Sigmoid colon (tissue), 4 donors: Measurements from ENCODE around the gene MIEF2.

ENCODE experiments used
- POLR2AphosphoS5 ChIP-seq, 4 donors: sonication (generic); formaldehyde crosslinking; IDR thresholded peaks; one replicate each; pipeline ENCODE4 v1.6.1; 2017; ENCODE audit warnings: antibody characterized with exemption in 4 of 4
- TF ChIP-seq, protein P1 (sequence below), 4 experiments: fragments of 450-650 bp in 3 of 4; fragments of 200-600 bp in 1 of 4; IDR thresholded peaks; one replicate each; pipeline ENCODE4 v1.5.1; 2016 to 2019; ENCODE audit warnings: antibody characterized with exemption in 4 of 4, mild to moderate bottlenecking in 3 of 4, moderate library complexity in 2 of 4

DNA sequence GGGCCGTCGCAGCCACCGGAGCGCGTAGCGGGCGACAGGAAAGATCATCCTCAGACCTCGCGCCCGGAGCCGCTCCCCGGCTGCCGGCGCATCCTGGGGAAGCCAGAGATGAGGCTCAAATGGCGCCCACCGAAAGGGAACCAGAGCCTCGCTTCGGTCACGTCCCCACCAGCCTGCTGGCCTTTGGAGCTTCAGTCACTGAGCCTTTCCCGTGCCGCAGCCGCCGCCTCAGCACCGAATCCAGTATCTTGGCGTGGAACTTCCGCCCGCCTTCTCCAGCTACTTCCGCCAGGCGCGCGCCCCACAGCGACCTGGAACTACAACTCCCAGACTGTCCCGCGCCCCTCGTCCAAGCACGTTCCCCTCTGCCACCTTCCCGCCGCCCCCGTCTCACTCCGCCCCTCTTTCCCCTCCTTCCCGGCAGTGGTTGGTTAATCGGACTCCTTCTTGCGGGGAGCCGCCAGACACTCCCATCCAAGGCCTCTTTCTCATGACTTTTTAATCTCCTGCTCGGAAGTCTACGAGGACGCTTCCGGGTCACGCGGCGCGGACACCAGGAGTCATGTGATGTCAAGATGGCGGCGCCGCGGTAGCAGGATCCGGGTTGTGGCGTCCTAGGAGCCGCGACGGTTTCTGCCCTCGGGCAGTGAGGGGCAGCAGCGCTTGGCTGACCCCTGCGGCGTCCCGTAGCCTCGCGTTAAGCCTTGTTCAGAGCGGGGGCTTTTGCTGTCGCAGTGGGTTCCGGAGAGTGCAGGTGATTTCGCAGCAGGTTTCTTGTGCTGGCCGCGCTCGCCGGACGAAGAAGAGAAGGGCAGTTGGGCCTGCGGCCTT lies 54.5 kb downstream of the MIEF2 start, which contains the start of the genes SMCR8 and TOP3A:
- TF ChIP-seq, protein P1, sequence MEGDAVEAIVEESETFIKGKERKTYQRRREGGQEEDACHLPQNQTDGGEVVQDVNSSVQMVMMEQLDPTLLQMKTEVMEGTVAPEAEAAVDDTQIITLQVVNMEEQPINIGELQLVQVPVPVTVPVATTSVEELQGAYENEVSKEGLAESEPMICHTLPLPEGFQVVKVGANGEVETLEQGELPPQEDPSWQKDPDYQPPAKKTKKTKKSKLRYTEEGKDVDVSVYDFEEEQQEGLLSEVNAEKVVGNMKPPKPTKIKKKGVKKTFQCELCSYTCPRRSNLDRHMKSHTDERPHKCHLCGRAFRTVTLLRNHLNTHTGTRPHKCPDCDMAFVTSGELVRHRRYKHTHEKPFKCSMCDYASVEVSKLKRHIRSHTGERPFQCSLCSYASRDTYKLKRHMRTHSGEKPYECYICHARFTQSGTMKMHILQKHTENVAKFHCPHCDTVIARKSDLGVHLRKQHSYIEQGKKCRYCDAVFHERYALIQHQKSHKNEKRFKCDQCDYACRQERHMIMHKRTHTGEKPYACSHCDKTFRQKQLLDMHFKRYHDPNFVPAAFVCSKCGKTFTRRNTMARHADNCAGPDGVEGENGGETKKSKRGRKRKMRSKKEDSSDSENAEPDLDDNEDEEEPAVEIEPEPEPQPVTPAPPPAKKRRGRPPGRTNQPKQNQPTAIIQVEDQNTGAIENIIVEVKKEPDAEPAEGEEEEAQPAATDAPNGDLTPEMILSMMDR (IDR thresholded peaks at IDR 0.05): no peak
- peak; percentile 69 to 89 (median 81) for TF ChIP-seq POLR2AphosphoS5 (IDR thresholded peaks at IDR 0.05)
